NCI-H524 treated with DMSO at 0.1 percent for 48 hours (cell line): ENCODE measurements around the gene SMIM17.
"Not testable (repeated sequence)": the region's sequence is repeated elsewhere in the genome, so short reads cannot be mapped to it uniquely, and the experiment has no call there.

ENCODE experiments used
- DNase-seq: peaks from one replicate; lab custom pipeline; 2025; lab: John Stamatoyannopoulos, UW

SMIM17 gene

GRCh38 chr19:56660381-56661107 is 17.6 kb downstream of the SMIM17 start:
- DNase-seq: no peak

- DNase-seq: no peak
Measured at GRCh38 chr19:56661248-56661647, 18.3 kb downstream of the SMIM17 start.

DNA sequence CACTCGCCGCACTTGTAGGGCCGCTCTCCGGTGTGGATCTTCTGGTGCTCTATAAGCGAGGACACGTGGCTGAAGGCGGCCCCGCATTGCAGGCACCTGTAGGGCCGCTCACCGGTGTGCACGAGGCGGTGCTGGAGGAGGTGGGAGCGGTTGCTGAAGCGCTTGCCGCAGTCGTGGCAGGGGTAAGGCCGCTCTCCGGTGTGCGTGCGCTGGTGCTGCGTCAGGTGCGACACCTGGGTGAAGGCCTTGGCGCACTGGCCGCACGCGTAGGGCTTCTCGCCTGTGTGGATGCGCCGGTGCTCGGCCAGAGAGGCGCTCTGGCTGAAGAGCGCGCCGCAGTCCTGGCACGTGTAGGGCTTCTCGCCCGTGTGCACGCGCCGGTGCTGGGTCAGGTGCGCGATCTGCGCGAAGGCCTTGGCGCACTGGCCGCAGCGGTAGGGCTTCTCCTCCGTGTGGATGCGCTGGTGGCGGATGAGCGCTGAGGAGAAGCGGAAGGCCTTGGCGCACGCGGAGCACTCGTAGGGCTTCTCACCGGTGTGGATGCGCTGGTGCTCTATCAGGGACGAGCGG is 21.1 kb downstream of the SMIM17 start:
- no peak for DNase-seq

DNA sequence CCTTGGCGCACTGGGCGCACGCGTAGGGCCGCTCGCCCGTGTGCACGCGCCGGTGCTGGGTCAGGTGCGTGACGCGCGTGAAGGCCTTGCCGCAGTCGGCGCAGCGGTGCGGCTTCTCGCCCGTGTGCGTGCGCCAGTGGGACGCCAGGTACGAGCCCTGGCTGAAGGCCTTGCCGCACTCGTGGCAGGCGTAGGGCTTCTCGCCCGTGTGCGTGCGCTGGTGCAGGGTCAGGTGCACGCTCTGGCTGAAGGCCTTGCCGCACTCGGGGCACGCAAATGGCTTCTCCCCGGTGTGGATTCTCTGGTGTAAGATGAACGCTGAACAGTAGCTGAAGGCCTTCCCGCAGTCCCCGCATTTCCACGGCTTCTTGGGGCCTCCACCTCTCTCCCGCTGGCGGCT is 21.6 kb downstream of the SMIM17 start:
- DNase-seq: no peak

DNA sequence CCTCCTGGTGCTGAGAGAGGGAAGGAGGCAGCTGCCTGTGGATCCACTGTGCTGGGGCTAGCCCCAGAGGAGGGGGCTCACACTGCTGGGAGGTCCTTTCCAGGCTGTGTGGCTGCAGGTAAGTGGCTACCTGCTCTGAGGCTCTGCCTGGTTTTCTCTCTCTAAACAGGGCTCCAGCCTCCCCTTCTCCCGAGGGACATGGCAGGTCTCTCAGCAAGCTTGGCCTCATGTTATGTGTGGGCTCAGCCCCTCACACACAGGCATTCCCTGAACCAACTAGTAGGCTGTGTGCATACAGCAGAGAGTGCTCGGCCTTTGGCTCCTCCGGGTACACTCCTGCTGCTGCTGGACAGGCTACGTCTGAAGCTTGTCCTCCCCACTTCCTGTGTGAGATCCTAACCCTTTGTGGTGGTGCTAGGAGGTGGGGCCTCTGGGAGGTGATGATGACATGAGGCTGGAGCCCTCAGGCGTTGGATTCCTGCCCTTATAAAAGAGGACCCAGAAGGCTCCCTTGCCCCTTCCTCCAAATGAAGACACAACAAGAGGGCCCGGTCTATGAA is 24.4 kb downstream of the SMIM17 start:
- DNase-seq: no peak

GRCh38 chr19:56668676-56669075 is 25.7 kb downstream of the SMIM17 start:
- DNase-seq: no peak

GRCh38 chr19:56670401-56670960 is 27.5 kb downstream of the SMIM17 start:
- no peak for DNase-seq

DNA sequence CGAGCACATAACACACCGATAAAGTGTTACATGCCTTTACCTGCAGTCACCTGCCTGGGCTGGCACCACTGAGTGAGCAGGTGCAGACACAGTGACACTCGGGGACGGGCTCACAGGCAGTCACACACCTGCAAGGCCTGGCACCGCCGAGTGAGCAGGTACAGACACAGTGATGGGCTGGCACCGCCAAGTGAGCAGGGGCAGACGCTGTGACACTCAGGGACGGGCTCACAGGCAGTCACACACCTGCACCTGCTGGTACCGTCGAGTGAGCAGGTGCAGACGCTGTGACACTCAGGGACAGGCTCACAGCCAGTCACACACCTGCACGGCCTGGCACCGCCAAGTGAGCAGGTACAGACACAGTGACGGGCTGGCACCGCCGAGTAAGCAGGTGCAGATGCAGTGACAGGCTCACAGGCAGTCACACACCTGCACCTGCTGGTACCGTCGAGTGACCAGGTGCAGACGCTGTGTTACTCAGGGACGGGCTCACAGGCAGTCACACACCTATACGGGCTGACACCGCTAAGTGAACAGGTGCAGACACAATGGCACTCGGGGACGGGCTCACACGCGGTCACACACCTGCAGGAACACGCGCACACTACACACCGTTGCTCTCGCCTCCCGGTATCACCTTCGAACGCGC is 28.1 kb downstream of the SMIM17 start:
- no peak for DNase-seq

DNA sequence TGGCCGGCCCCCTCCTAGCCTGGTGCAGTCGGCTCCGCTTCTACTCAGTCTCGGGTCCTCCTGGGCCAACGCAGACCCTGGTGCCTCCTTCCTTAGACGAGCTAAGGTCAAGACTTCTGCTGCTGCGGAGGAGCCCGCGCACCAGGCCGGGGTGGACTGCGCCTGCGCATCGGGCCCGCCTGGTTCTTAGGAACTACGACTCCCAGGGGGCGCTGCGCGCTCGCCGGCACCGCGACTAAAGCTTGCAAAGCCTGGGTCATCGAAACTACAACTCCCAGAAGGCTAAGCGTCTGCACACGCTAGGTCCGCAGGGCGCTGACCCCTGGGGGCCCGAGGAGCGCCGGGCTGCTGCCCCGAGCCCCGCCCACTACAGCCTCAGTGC is 28.6 kb downstream of the SMIM17 start, which contains the start of gene ZNF835:
ZNF835 (minus strand) TSS at position 145 of the 382 bp plus-strand sequence. CDS start 6,559 bp downstream, outside the sequence.
- no peak for DNase-seq

GRCh38 chr19:56672610-56673009 is 29.7 kb downstream of the SMIM17 start:
- DNase-seq: not testable (repeated sequence)

GRCh38 chr19:56678205-56678604 is 35.2 kb downstream of the SMIM17 start:
- DNase-seq: no peak

- no peak for DNase-seq
Measured at GRCh38 chr19:56681702-56682101, 38.7 kb downstream of the SMIM17 start.

- no peak for DNase-seq
Measured at GRCh38 chr19:56683116-56683515, 40.2 kb downstream of the SMIM17 start.

- no peak for DNase-seq
Measured at GRCh38 chr19:56687031-56687430, 44.1 kb downstream of the SMIM17 start.

- DNase-seq: no peak
Measured at GRCh38 chr19:56689198-56689597, 46.2 kb downstream of the SMIM17 start.

DNA sequence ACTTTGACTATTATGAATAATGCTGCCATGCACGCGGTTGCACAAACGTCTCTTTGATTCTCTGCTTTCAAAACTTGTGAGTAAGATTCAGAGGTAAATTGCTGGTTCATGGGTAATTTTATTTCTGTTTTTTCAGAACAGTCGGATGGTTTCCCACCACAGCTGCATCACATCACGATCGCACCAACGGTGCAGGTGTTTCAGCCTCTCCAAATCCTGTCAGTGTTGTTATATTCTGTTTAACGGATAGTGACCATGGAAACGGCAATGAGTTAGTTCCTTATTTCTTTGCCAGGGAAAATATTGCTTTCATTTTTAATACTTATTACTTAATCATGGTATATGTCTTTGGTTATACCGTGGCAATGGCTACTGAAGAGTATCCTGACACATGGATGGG is 47.7 kb downstream of the SMIM17 start:
- no peak for DNase-seq

- DNase-seq: no peak
Measured at GRCh38 chr19:56692206-56692895, 49.4 kb downstream of the SMIM17 start.

DNA sequence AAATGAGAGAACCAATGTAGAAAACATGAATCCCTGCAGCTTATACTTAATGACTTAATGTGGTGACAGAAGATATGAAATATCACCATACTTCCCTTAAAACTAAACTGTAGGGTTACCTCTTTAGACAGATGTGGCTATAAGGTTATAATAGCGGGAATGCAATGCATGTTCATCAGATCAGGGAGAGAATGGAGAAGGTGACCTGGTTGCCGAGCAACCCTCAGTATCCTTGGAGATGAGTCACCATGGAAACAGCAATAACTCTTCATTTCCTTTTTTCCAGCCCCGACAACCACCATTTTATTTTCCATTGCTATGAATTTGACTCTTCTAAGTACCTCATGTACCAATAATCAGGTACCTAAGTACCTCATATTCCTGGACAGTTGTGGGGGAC is 56.6 kb downstream of the SMIM17 start:
- DNase-seq: no peak

DNA sequence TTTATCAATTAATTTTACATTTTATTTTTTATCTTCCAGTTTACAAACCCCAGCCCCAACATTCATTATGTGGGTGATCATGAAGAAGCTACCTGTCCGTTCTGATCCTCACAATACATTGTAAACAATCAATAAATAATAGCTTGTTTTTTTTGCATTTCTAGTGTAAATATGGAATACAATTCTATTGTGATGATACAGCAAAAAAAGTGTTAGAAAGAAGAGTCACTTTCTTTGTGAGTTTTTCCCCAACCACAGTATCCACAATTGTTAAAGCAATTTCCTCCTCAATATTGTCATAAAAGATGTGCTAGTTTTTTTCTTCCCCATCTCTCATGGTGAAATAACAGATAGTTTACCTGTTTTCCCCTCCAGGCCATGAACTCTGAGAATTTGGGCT is 58.9 kb downstream of the SMIM17 start:
- no peak for DNase-seq

DNA sequence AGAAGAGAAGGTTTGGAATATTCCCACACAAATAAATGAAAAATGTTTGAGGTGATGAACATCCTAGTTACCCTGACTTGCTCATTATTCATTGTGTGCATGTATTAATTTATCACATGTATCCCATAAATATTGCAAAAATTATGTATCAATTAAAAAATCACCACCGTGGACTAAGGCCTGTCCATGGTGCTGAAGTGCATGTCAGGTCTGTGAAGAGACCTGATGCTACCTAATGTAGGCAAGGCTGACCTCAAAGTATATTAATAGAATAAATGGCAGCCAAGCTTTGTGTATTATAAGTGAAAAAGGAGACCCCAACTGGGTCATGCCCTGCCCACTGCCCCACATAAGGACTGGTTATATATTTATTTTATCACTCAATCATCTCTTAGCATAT is 63.0 kb downstream of the SMIM17 start:
- no peak for DNase-seq
